Pancreas (tissue), 10 donors: ENCODE data around the gene DDTL. TPM values are rescaled to one million over a fixed set of nuclear protein-coding genes. Genes with fewer than 3 reads are reported as not detected.
"Not testable (repeated sequence)": the region's sequence is repeated elsewhere in the genome, so short reads cannot be mapped to it uniquely, and the experiment has no call there.

Source experiments
- ATAC-seq, 4 donors: fragments of 200-7000 bp; cut with Tn5 transposase; one replicate each; pipeline versions ENCODE4 v1.8.0 to v1.9.1; 2020; ENCODE audit warnings: mild to moderate bottlenecking in 4 of 4, moderate library complexity in 4 of 4
- DNase-seq, 6 donors: peaks; one replicate each; pipeline ENCODE4 v3.0.0-alpha.2; 2020
- FAIRE-seq: peaks from 2 replicates; lab custom pipeline; 2012; peaks lifted over from hg19 to GRCh38; lab: Jason Lieb, UNC
- H3K27ac ChIP-seq, 4 donors: fragments of 200-600 bp; sonication (generic); 1 replicate in 3 of 4; 2 replicates in 1 of 4; pipeline versions ENCODE4 v1.5.0 to v1.8.0; 2020
- H3K27me3 ChIP-seq, 4 donors: fragments of 200-600 bp; one replicate each; pipeline ENCODE4 v1.8.0; 2021
- H3K36me3 ChIP-seq, 3 donors: fragments of 200-600 bp; sonication (generic) in 1 of 3; one replicate each; pipeline versions ENCODE4 v1.5.0 to v1.8.0; 2020 to 2021
- H3K4me1 ChIP-seq, 3 donors: fragments of 200-600 bp; one replicate each; pipeline ENCODE4 v1.8.0; 2021
- H3K4me3 ChIP-seq, 4 donors: fragments of 200-600 bp; sonication (generic) in 2 of 4; one replicate each; pipeline versions ENCODE4 v1.5.0 to v1.8.0; 2020 to 2021
- H3K9me3 ChIP-seq, 4 donors: fragments of 200-600 bp; one replicate each; pipeline ENCODE4 v1.8.0; 2021
- CTCF ChIP-seq, 4 donors: fragments of 200-600 bp; sonication (generic) in 3 of 4; IDR thresholded peaks; one replicate each; pipeline versions ENCODE4 v1.5.0 to v1.8.0; 2021; ENCODE audit warnings: antibody characterized with exemption in 4 of 4
- WGBS, 2 donors: extraction: QIAGEN DNeasy Blood & Tissue Kit; methylation state at CpG; one replicate each; pipeline ENCODE4 v1.1.7; 2013; 5-methylcytosine and 5-hydroxymethylcytosine counted together
- intact Hi-C, 3 donors: fragments of 100-400 bp; cut with DNase I; formaldehyde crosslinking; loops; one replicate each; pipeline versions ENCODE4 v1.11.1 to v1.14.2; 2022
- polyA plus RNA-seq, 2 donors: library from polyadenylated mRNA; stranded (reverse); fragments of 200-250 nt; gene quantifications; one replicate each; pipeline ENCODE4 v1.2.3, GENCODE V29; 2013
- total RNA-seq, 6 donors: library from RNA; stranded (reverse); fragmentation: NEBNext Ultra II Directional in 4 of 6; extraction: Animal tissue kit (Norgen Biotek cat#: 25700) in 4 of 6; gene quantifications; one replicate each; pipeline versions ENCODE4 v1.2.1 to v1.2.4, GENCODE V29; 2021 to 2023
- donor health status: healthy with polysubstance abuse.
- donor health status: DM: no; HTN: no; CAD: no; lungs with moderate emphysema.
- donor health status: DM: no; HTN: no; CAD: no.
- donor health status: control.
- donor health status: control.
- donor health status: Bipolar disorder and iron deficiency.
- donor health status: DM: yes; HTN: yes; CAD: no.
- donor health status: DM: no; HTN: no; CAD: no.
- donor health status: DM: no; HTN: no; CAD: no.
- donor health status: DM: yes; HTN: yes; CAD: no.

Gene DDTL
- total and polyA plus RNA-seq, 8 donors: 0.79 to 4.1 (median 1.7) TPM

GRCh38 chr22:23955886-23956285 is 10.8 kb upstream of the DDTL start:
- ATAC-seq, H3K36me3 ChIP-seq, H3K4me1 ChIP-seq, DNase-seq, FAIRE-seq, H3K4me3 ChIP-seq, H3K9me3 ChIP-seq, H3K27ac ChIP-seq, H3K27me3 ChIP-seq, intact Hi-C loops: not testable (repeated sequence)
- WGBS, 2 donors: 50 to 61% methylated on average over 4 to 7 of the region's 8 CpGs

- H3K36me3 ChIP-seq, H3K27me3 ChIP-seq, H3K9me3 ChIP-seq, H3K27ac ChIP-seq, H3K4me1 ChIP-seq, H3K4me3 ChIP-seq, FAIRE-seq, intact Hi-C loops: not testable (repeated sequence)
- DNase-seq (peak in 5 of 6 donors; percentile 61 to 85 (median 75)), ATAC-seq (peak in 3 of 4 donors; percentile 65 to 74 (median 73))
- TF ChIP-seq CTCF (IDR thresholded peaks at IDR 0.05): peak; percentile 70 to 79 (median 73)
- 26 to 29% methylated on average over 12 of the region's 12 CpGs for WGBS, 2 donors
These were observed 10.3 kb upstream of the DDTL start for GRCh38 chr22:23956301-23956900.

- FAIRE-seq, DNase-seq, H3K9me3 ChIP-seq, H3K27me3 ChIP-seq, intact Hi-C loops, H3K27ac ChIP-seq, H3K36me3 ChIP-seq, H3K4me3 ChIP-seq, H3K4me1 ChIP-seq: not testable (repeated sequence)
- no CpG with 5 or more reads among the region's 43 CpGs for WGBS, 2 donors
- ATAC-seq: peak; percentile 88 to 93 (median 92)
These were observed 5.5 kb upstream of the DDTL start, which contains the start of gene GSTT2B for GRCh38 chr22:23961084-23961771. Gene GSTT2B, minus strand, starts transcription at chr22:23961195. Its CDS starts 64 bp downstream, at chr22:23961131.

- H3K27ac ChIP-seq, H3K27me3 ChIP-seq, H3K4me3 ChIP-seq, H3K4me1 ChIP-seq, FAIRE-seq, H3K9me3 ChIP-seq, H3K36me3 ChIP-seq: not testable (repeated sequence)
- intact Hi-C loops: loop anchor here in 1 of 3 donors (5.0 kb wide), 1 partner anchor 34 kb away; no protein-coding TSS in a partner anchor
- no CpG with 5 or more reads among the region's 18 CpGs for WGBS, 2 donors
- DNase-seq (peak in 1 of 6 donors; percentile 56), ATAC-seq (peak; percentile 33 to 63 (median 36))
These were observed 594 bp upstream of the DDTL start for GRCh38 chr22:23966094-23966493.

GRCh38 chr22:23969071-23969470 is 2.4 kb downstream of the DDTL start:
- DNase-seq: no peak
- H3K27me3 ChIP-seq: no peaks in the 10 kb centered on the region
- ATAC-seq: no peak
- no peak for FAIRE-seq
- H3K27ac ChIP-seq: no peak overlapping the region
- no peak for TF ChIP-seq CTCF (IDR thresholded peaks at IDR 0.05)
- WGBS, 2 donors: 80 to 94% methylated on average over 3 of the region's 3 CpGs
- peaks cover 0 to 7% (median 5%) of the 10 kb centered on the region in 3 donors for H3K4me1 ChIP-seq
- no peaks in the 10 kb centered on the region for H3K9me3 ChIP-seq
- no peak overlapping the region for H3K4me3 ChIP-seq
- intact Hi-C loops: loop anchor here in 1 of 3 donors (5.0 kb wide), 1 partner anchor 37 kb away; no protein-coding TSS in a partner anchor
- peaks cover 0 to 5% (median 5%) of the 10 kb centered on the region in 3 donors for H3K36me3 ChIP-seq

- no peak for ATAC-seq
- H3K27me3 ChIP-seq: no peaks in the 10 kb centered on the region
- intact Hi-C loops: loop anchor here in 1 of 3 donors (10.0 kb wide), 1 partner anchor 45 kb away; no protein-coding TSS in a partner anchor
- no peak for FAIRE-seq
- peaks cover 0 to 7% (median 5%) of the 10 kb centered on the region in 3 donors for H3K4me1 ChIP-seq
- H3K4me3 ChIP-seq: no peak overlapping the region
- H3K36me3 ChIP-seq: peaks cover 0 to 5% (median 5%) of the 10 kb centered on the region in 3 donors
- H3K9me3 ChIP-seq: no peaks in the 10 kb centered on the region
- no peak overlapping the region for H3K27ac ChIP-seq
- DNase-seq: no peak
- TF ChIP-seq CTCF (IDR thresholded peaks at IDR 0.05): no peak
- WGBS, 2 donors: 56 to 85% methylated on average over 5 of the region's 5 CpGs
These were observed 3.5 kb downstream of the DDTL start for GRCh38 chr22:23970201-23970641.
